Colonic mucosa (tissue), 4 donors: ENCODE measurements around the gene OR14I1. TPM values are rescaled to one million over a fixed set of nuclear protein-coding genes. Genes with fewer than 3 reads are reported as not detected.
"Not testable (repeated sequence)": the region's sequence is repeated elsewhere in the genome, so short reads cannot be mapped to it uniquely, and the experiment has no call there.

Experiments
- DNase-seq: peaks from one replicate; pipeline ENCODE4 v3.0.0-alpha.2; 2020
- H3K27ac ChIP-seq: fragments of 200-600 bp; one replicate; pipeline ENCODE4 v1.8.0; 2021
- H3K27me3 ChIP-seq: fragments of 200-600 bp; one replicate; pipeline ENCODE4 v1.8.0; 2021
- H3K36me3 ChIP-seq: fragments of 200-600 bp; one replicate; pipeline ENCODE4 v1.8.0; 2021
- H3K4me1 ChIP-seq: fragments of 200-600 bp; one replicate; pipeline ENCODE4 v1.8.0; 2021; ENCODE audit warnings: mild to moderate bottlenecking
- H3K4me3 ChIP-seq: fragments of 200-600 bp; one replicate; pipeline ENCODE4 v1.8.0; 2021
- H3K9ac ChIP-seq, 2 donors: one replicate each; pipeline ENCODE4 v1.7.0; 2013; ENCODE audit warnings: control low read depth in 2 of 2, low read depth in 2 of 2, low read length in 2 of 2
- H3K9me3 ChIP-seq: fragments of 200-600 bp; one replicate; pipeline ENCODE4 v1.8.0; 2021
- CTCF ChIP-seq: fragments of 200-600 bp; IDR thresholded peaks from one replicate; pipeline ENCODE4 v1.8.0; 2022; ENCODE audit warnings: antibody characterized with exemption, mild to moderate bottlenecking
- intact Hi-C: fragments of 100-400 bp; cut with DNase I; formaldehyde crosslinking; loops from one replicate; pipeline ENCODE4 v1.14.1; 2022
- total RNA-seq, 2 donors: library from RNA; stranded (reverse); fragmentation: NEBNext Ultra II Directional in 1 of 2; extraction: Animal tissue kit (Norgen Biotek cat#: 25700) in 1 of 2; gene quantifications; one replicate each; pipeline ENCODE4 v1.2.1, GENCODE V29; 2021
- donor health status: healthy.
- donor health status: DM: no; HTN: no; CAD: no.
- donor health status: DM: no; HTN: no; CAD: no.

Gene OR14I1
- total RNA-seq, 2 donors from 2014 or later = not detected

DNA sequence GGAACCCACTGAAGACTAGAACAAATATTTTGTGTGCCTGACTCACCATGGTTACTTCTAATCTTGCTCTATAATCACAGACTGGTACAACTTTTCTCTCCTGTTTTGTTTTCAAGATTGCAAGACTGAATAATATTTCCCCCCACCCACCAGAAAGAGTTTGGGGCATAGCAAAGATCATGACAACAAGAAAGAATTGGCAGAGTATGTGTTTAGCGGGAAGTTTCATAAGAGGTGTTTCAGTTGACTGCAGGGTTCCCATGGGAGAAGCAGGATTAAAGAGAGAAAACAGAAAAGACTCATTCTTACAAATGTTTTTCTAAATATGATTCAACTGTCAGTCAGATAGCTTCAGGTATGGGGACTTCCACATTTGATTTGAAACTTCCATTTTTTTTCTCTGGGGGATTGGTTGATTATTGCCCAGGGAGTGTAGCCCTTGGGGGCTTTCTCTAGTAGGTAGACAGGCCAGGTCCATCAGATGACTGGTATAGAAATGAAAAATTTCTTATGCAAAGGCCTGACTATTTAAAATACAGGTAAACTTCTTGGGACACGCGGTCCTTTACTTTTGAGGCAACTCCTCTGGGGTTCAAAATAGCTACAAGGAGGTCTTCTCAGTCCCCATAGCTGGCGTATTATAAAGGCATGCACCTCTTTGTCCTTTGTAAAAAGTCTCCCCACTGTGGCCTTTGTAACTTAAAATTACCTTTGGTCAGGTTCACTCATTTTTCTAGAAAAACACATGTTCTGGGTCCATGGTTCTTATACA lies 13.9 kb downstream of the OR14I1 start:
- TF ChIP-seq CTCF = no peak
- H3K27ac ChIP-seq = no peak overlapping the region
- no peak overlapping the region for H3K9ac ChIP-seq
- no peak for DNase-seq
- no peaks in the 10 kb centered on the region for H3K4me1 ChIP-seq
- H3K36me3 ChIP-seq = no peaks in the 10 kb centered on the region
- H3K27me3 ChIP-seq = no peaks in the 10 kb centered on the region
- intact Hi-C loops = loop anchor here (5.0 kb wide), 1 partner anchor 66 kb away; no protein-coding TSS in a partner anchor
- no peak overlapping the region for H3K4me3 ChIP-seq
- H3K9me3 ChIP-seq = no peaks in the 10 kb centered on the region

- no peak for DNase-seq
- no peak overlapping the region for H3K9ac ChIP-seq
- H3K27me3 ChIP-seq = no peaks in the 10 kb centered on the region
- no peak overlapping the region for H3K4me3 ChIP-seq
- peak; percentile 38 for TF ChIP-seq CTCF
- no peaks in the 10 kb centered on the region for H3K4me1 ChIP-seq
- no peaks in the 10 kb centered on the region for H3K9me3 ChIP-seq
- H3K27ac ChIP-seq = no peak overlapping the region
- no peaks in the 10 kb centered on the region for H3K36me3 ChIP-seq
- intact Hi-C loops = loop anchor here (5.0 kb wide), 1 partner anchor 65 kb away; no protein-coding TSS in a partner anchor
These were observed 15.8 kb downstream of the OR14I1 start for GRCh38 chr1:248686815-248687214.

DNA sequence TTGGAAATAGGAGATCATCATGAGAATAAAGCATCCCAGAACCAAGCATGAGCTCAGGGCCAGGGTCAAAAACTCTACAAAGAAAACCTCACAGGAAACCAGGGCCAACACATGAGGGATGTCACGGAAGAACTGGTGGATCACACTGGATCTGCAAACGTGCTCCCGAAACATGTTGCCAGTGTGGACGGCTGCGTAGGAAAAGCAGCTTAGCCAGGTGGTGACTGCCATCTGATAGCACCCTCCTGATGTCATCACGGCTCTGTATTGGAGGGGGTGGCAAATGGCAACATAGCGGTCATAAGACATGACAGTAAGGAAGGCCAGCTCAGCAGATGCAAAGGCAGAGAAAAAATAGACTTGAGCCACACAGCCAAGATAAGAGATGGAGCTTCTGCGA lies 20.9 kb downstream of the OR14I1 start:
- Histone ChIP-seq H3K4me1 (no peaks in the 10 kb centered on the region), H3K4me3 (no peak overlapping the region), H3K36me3 (no peaks in the 10 kb centered on the region), H3K27ac (no peak overlapping the region), H3K27me3 (no peaks in the 10 kb centered on the region), H3K9me3 (no peaks in the 10 kb centered on the region), H3K9ac (no peak overlapping the region)
- intact Hi-C loops = no loop called here
- no peak for TF ChIP-seq CTCF
- DNase-seq = no peak

- Histone ChIP-seq H3K36me3 (no peaks in the 10 kb centered on the region), H3K27me3 (no peaks in the 10 kb centered on the region), H3K4me1 (no peaks in the 10 kb centered on the region), H3K9me3 (no peaks in the 10 kb centered on the region), H3K27ac (no peak overlapping the region), H3K9ac (no peak overlapping the region), H3K4me3 (no peak overlapping the region)
- no peak for DNase-seq
- intact Hi-C loops = no loop called here
- TF ChIP-seq CTCF = no peak
These were observed 32.6 kb downstream of the OR14I1 start for GRCh38 chr1:248670003-248670402.

- H3K4me1 ChIP-seq, H3K9ac ChIP-seq, DNase-seq, H3K27me3 ChIP-seq, H3K4me3 ChIP-seq, H3K27ac ChIP-seq, H3K36me3 ChIP-seq, intact Hi-C loops, H3K9me3 ChIP-seq: not testable (repeated sequence)
These were observed 38.9 kb downstream of the OR14I1 start for GRCh38 chr1:248663453-248664328.

DNA sequence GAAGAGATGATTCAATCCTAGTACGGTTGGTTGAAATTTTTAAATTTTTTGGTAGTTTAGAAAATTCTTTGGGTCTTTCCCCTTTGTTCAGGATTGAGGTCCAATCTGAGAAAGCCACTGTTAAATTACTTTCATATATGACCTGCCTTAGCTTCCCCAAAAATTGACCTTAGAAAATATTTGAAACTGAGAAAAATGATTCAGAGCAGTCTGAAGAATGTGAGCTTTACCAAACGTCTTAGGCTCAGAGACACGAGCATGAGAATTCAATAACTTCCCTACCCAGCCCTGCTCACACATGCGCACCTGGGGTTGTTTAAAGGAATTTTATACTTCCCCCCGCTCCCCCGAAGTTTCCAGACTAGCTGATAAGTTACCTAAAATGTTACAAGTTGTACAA lies 45.8 kb downstream of the OR14I1 start:
- intact Hi-C loops, H3K9ac ChIP-seq, H3K4me1 ChIP-seq, H3K9me3 ChIP-seq, H3K36me3 ChIP-seq, DNase-seq, H3K4me3 ChIP-seq, H3K27ac ChIP-seq, H3K27me3 ChIP-seq: not testable (repeated sequence)

DNA sequence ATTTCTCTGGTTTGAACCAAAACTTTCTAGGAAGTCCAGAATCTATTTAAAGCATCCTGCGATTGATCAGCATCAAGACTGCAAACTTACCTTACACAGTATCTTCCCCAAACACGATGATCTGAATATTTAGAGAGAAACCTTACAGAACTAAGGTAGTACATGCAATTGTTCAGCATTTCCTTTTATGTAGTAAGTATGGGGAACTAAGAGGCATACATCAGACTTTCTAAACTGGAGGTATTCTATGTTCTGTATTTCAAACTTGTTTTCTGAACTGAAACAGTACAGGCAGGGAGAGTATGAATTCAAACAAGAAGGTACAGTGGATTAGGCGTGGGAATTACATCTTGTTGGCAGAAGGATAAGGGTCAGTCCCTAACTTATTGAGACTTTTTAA lies 47.2 kb downstream of the OR14I1 start, which contains the start of gene OR2T27:
Gene OR2T27, minus strand, starts transcription at position 175 of the 400 bp plus-strand sequence. CDS start 4,644 bp downstream, outside the sequence.
- DNase-seq, H3K9me3 ChIP-seq, H3K4me1 ChIP-seq, H3K4me3 ChIP-seq, intact Hi-C loops, H3K36me3 ChIP-seq, H3K9ac ChIP-seq, H3K27ac ChIP-seq, H3K27me3 ChIP-seq: not testable (repeated sequence)
